ENCODE data around the gene NOL9.
"Not testable (repeated sequence)": the region's sequence is repeated elsewhere in the genome, so short reads cannot be mapped to it uniquely, and the experiment has no call there.

Gene NOL9

GRCh38 chr1:6554031-6554906 lies at the start of gene NOL9:
Gene NOL9, minus strand, starts transcription at chr1:6554513. Its CDS starts 11 bp downstream, at chr1:6554502.
- peak; percentile 71 to 91 for DNase-seq

GRCh38 chr1:6603238-6603914 lies 49.1 kb upstream of the NOL9 start:
- no peak for DNase-seq

GRCh38 chr1:6602669-6603237 lies 48.4 kb upstream of the NOL9 start, which contains the start of gene KLHL21:
Gene KLHL21, minus strand, starts transcription at chr1:6602869. Its CDS starts 52 bp downstream, at chr1:6602817.
- peak; percentile 45 to 64 for DNase-seq

GRCh38 chr1:6601923-6602668 lies 47.8 kb upstream of the NOL9 start:
- DNase-seq: peak in 1 of 2 experiments; percentile 46

GRCh38 chr1:6601049-6601922 lies 47.0 kb upstream of the NOL9 start:
- DNase-seq: no peak

GRCh38 chr1:6600410-6601048 lies 46.2 kb upstream of the NOL9 start:
- DNase-seq: no peak

- not testable (repeated sequence) for DNase-seq
Observed at GRCh38 chr1:6599991-6600390, 45.7 kb upstream of the NOL9 start.

- no peak for DNase-seq
Observed at GRCh38 chr1:6599141-6599975, 45.0 kb upstream of the NOL9 start.

- no peak for DNase-seq
Observed at GRCh38 chr1:6597777-6598131, 43.4 kb upstream of the NOL9 start.

- DNase-seq: no peak
Observed at GRCh38 chr1:6596886-6597776, 42.8 kb upstream of the NOL9 start.

- no peak for DNase-seq
Observed at GRCh38 chr1:6596351-6596750, 42.0 kb upstream of the NOL9 start.

- no peak for DNase-seq
Observed at GRCh38 chr1:6594977-6595740, 40.8 kb upstream of the NOL9 start.

- no peak for DNase-seq
Observed at GRCh38 chr1:6593810-6594209, 39.5 kb upstream of the NOL9 start.

- DNase-seq: no peak
Observed at GRCh38 chr1:6592865-6593593, 38.7 kb upstream of the NOL9 start.

GRCh38 chr1:6592441-6592840 lies 38.1 kb upstream of the NOL9 start:
- no peak for DNase-seq

- DNase-seq: no peak
Observed at GRCh38 chr1:6591644-6592043, 37.3 kb upstream of the NOL9 start.

GRCh38 chr1:6591222-6591621 lies 36.9 kb upstream of the NOL9 start:
- no peak for DNase-seq

- no peak for DNase-seq
Observed at GRCh38 chr1:6590046-6590445, 35.7 kb upstream of the NOL9 start.

Measured in NCI-H1930 (cell line).